Measurements from ENCODE around the gene PMM1.

DNA sequence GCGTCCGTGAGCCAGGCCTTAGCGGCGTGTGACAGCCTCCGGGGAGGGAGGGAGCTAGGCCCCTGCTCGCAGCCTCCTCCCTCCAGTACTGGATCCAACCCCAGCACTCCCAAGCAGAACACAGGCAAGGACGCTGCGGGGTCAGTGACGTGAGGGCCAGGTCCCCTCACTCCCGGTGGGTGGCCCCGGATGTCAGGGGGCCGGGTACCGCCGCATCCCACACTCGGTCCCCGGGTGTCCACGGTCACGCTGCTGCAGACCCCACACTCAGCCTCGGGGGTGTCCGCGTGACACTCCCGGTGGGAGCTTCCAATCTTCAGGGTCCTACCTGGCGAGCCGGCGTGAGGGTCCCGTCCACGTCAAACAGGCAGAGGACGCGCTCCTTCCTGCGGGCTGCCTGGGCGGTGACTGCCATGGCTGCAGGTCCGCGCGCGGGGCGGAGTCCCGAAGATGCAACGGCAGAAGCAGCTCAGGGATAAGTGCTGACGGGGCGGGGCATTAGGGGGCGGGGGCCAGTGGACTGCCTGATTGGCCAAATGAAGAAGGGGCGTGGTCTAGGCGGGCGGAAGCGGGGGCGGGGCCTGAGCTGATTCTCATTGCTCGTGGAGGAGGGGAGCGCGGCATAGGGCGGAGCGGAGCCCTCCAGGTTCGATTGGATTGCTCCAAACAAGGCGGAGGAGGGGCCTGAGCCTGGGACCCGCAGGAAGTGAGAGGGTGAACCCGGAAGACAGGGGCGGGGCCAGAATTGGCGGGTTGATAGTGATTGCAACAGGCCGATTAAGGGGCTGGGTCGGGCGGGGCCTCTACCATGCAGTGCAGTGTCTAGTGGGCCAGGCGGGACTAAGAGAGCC is at the start of gene PMM1:
- TF ChIP-seq, protein P1, sequence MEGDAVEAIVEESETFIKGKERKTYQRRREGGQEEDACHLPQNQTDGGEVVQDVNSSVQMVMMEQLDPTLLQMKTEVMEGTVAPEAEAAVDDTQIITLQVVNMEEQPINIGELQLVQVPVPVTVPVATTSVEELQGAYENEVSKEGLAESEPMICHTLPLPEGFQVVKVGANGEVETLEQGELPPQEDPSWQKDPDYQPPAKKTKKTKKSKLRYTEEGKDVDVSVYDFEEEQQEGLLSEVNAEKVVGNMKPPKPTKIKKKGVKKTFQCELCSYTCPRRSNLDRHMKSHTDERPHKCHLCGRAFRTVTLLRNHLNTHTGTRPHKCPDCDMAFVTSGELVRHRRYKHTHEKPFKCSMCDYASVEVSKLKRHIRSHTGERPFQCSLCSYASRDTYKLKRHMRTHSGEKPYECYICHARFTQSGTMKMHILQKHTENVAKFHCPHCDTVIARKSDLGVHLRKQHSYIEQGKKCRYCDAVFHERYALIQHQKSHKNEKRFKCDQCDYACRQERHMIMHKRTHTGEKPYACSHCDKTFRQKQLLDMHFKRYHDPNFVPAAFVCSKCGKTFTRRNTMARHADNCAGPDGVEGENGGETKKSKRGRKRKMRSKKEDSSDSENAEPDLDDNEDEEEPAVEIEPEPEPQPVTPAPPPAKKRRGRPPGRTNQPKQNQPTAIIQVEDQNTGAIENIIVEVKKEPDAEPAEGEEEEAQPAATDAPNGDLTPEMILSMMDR (conservative IDR thresholded peaks at IDR 0.05; ENCODE audit: low read depth, low read length): no peak
- no peak for TF ChIP-seq EZH2 (IDR thresholded peaks at IDR 0.05; ENCODE audit: borderline replicate concordance, low read depth, low read length, poor library complexity, severe bottlenecking)
